K562 (cell line): Measurements from ENCODE around the gene TBC1D10A. TPM values are rescaled to one million over a fixed set of nuclear protein-coding genes. Genes with fewer than 3 reads are reported as not detected.

Experiments used
- CTBP1 ChIP-seq: fragments of 450-650 bp; IDR thresholded peaks from 2 replicates; pipeline ENCODE4 v1.6.1; 2016; ENCODE audit warnings: borderline replicate concordance
- TEAD2 ChIP-seq: fragments of 450-650 bp; IDR thresholded peaks from 2 replicates; pipeline ENCODE4 v1.6.1; 2016; ENCODE audit warnings: missing genetic modification characterization, control low read depth, missing compliant biosample characterization
- TFAM ChIP-seq: fragments of 250-450 bp; sonication (Bioruptor Pico); conservative IDR thresholded peaks from 2 replicates; pipeline ENCODE4 v1.5.0; 2021; ENCODE audit warnings: mild to moderate bottlenecking, moderate library complexity
- polyA plus RNA-seq, 8 experiments: library from polyadenylated mRNA; depleted of rRNA in 4 of 8; stranded (reverse) in 5 of 8; unstranded in 3 of 8; fragments of >200 nt; fragmentation: Nextera tagmentation in 2 of 8; fragmentation: Illumina TruSeq in 1 of 8; extraction: Ambion mirVana in 2 of 8; extraction: Trizol in 1 of 8; gene quantifications; 2 replicates each; pipeline versions ENCODE4 v1.2.1 to v1.2.3, GENCODE V29; 2011 to 2014; ENCODE audit warnings: inconsistent platforms in 1 of 8, missing spikeins in 1 of 8
- total RNA-seq, 7 experiments: library from RNA; depleted of rRNA in 6 of 7; stranded (reverse); fragments of >200 nt in 6 of 7; fragmentation: Illumina TruSeq in 2 of 7; extraction: Trizol in 2 of 7; gene quantifications; 2 replicates each; pipeline versions ENCODE4 v1.2.1 to v1.2.3, GENCODE V29; 2011 to 2021; ENCODE audit warnings: low replicate concordance in 1 of 7
- TF ChIP-seq, protein P1 (sequence below), 2 experiments: IDR thresholded peaks in 1 of 2; conservative IDR thresholded peaks in 1 of 2; 2 replicates each; pipeline ENCODE4 v1.6.1; 2016; ENCODE audit warnings: low read depth in 2 of 2, mild to moderate bottlenecking in 1 of 2, missing compliant biosample characterization in 1 of 2, missing genetic modification characterization in 1 of 2, moderate library complexity in 1 of 2
- TF ChIP-seq, protein P2 (sequence below): fragments of 150-350 bp; IDR thresholded peaks from 2 replicates; pipeline ENCODE4 v1.6.1; 2014; ENCODE audit warnings: low read depth, mild to moderate bottlenecking, low read length, borderline replicate concordance

The TBC1D10A gene
- total and polyA plus RNA-seq, 9 of the 15 experiments (the other 6 are each of a cell fraction or from before 2014, with no cell fraction given) = 0.13 to 10.4 (median 4.6) TPM

DNA sequence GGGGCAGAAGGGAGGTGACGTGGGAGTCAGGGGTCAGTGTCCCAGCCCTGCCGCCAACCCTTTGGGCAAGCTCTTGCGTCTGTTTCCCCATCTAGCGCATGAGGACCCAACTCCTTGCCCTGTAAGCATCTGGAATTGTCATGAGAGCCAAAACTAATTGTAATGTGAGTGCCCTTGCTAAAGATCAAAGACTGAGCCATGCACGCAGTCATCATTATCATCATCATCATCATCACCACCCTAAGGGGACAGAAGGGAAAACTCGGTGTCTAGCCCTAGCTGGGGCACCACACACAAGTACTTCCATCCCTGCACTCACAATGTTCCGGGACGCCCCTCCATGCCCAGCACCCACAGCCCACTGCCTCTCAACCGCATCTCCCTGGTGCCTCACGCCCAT, 82.7 kb downstream of the TBC1D10A start (continued):
- TF ChIP-seq, protein P1, sequence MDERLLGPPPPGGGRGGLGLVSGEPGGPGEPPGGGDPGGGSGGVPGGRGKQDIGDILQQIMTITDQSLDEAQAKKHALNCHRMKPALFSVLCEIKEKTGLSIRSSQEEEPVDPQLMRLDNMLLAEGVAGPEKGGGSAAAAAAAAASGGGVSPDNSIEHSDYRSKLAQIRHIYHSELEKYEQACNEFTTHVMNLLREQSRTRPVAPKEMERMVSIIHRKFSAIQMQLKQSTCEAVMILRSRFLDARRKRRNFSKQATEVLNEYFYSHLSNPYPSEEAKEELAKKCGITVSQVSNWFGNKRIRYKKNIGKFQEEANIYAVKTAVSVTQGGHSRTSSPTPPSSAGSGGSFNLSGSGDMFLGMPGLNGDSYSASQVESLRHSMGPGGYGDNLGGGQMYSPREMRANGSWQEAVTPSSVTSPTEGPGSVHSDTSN (CRISPR knock-in tag; IDR thresholded peaks at IDR 0.05; ENCODE audit: low read depth) = no peak
- TF ChIP-seq, protein P1 (tag; conservative IDR thresholded peaks at IDR 0.05; ENCODE audit: low read depth) = no peak
- TF ChIP-seq TFAM (CRISPR knock-in tag) = no peak
- TF ChIP-seq, protein P2, sequence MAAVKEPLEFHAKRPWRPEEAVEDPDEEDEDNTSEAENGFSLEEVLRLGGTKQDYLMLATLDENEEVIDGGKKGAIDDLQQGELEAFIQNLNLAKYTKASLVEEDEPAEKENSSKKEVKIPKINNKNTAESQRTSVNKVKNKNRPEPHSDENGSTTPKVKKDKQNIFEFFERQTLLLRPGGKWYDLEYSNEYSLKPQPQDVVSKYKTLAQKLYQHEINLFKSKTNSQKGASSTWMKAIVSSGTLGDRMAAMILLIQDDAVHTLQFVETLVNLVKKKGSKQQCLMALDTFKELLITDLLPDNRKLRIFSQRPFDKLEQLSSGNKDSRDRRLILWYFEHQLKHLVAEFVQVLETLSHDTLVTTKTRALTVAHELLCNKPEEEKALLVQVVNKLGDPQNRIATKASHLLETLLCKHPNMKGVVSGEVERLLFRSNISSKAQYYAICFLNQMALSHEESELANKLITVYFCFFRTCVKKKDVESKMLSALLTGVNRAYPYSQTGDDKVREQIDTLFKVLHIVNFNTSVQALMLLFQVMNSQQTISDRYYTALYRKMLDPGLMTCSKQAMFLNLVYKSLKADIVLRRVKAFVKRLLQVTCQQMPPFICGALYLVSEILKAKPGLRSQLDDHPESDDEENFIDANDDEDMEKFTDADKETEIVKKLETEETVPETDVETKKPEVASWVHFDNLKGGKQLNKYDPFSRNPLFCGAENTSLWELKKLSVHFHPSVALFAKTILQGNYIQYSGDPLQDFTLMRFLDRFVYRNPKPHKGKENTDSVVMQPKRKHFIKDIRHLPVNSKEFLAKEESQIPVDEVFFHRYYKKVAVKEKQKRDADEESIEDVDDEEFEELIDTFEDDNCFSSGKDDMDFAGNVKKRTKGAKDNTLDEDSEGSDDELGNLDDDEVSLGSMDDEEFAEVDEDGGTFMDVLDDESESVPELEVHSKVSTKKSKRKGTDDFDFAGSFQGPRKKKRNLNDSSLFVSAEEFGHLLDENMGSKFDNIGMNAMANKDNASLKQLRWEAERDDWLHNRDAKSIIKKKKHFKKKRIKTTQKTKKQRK = no peak
- no peak for TF ChIP-seq TEAD2 (tag)
- TF ChIP-seq CTBP1 = no peak
- TF ChIP-seq, all 486 proteins: peak for 0
